IMR-90 (cell line): ENCODE data around the gene C12orf75. TPM values are rescaled to one million over a fixed set of nuclear protein-coding genes. Genes with fewer than 3 reads are reported as not detected.

Experiments
- ATAC-seq: fragments of 200-7000 bp; cut with Tn5 transposase; 2 replicates; pipeline ENCODE4 v1.9.1; 2020; ENCODE audit warnings: low read depth, mild to moderate bottlenecking, moderate library complexity
- BruUV-seq: library from RNA; stranded (reverse); fragments of 400-500 nt; replicated peaks from 2 replicates; lab custom pipeline; 2021; lab: Mats Ljungman, UMichigan
- CTCF ChIA-PET: fragments of 300-600 bp; formaldehyde crosslinking; extraction: SDS; loops from one replicate; lab custom pipeline; 2021; ENCODE audit warnings: antibody characterized with exemption; lab: Yijun Ruan, JAX
- POLR2A ChIA-PET: fragments of 300-600 bp; sonication (Branson Sonifier 250); formaldehyde crosslinking; loops from one replicate; lab custom pipeline; 2022; ENCODE audit warnings: antibody characterized with exemption; ENCODE audit not compliant: unreplicated experiment; lab: Charles Lee
- DNase-seq: peaks from one replicate; pipeline ENCODE4 v3.0.0; 2013
- H2AFZ ChIP-seq: replicated peaks from 2 replicates; pipeline ENCODE3; 2013; ENCODE audit warnings: low read length, mild to moderate bottlenecking; ENCODE audit not compliant: poor library complexity
- H2AK5ac ChIP-seq: 2 replicates; pipeline ENCODE4 v1.6.1; 2013; ENCODE audit warnings: low read depth, low read length, inconsistent platforms
- H2AK9ac ChIP-seq: replicated peaks from 2 replicates; pipeline ENCODE3; 2013; ENCODE audit warnings: mild to moderate bottlenecking, low read depth, low read length, moderate library complexity; ENCODE audit not compliant: poor library complexity
- H2BK120ac ChIP-seq: 2 replicates; pipeline ENCODE4 v1.6.1; 2013; ENCODE audit warnings: low read depth, low read length, inconsistent platforms
- H2BK15ac ChIP-seq: 3 replicates; pipeline ENCODE4 v1.6.1; 2013; ENCODE audit warnings: low read depth, low read length, inconsistent platforms
- H2BK20ac ChIP-seq: 2 replicates; pipeline ENCODE4 v1.6.1; 2013; ENCODE audit warnings: low read depth, mild to moderate bottlenecking, inconsistent platforms, low read length, moderate library complexity
- H2BK5ac ChIP-seq: 2 replicates; pipeline ENCODE4 v1.6.1; 2013; ENCODE audit warnings: mild to moderate bottlenecking, low read depth, low read length, inconsistent platforms; ENCODE audit not compliant: poor library complexity, severe bottlenecking
- H3K14ac ChIP-seq: replicated peaks from 2 replicates; pipeline ENCODE4 v1.6.1; 2013; ENCODE audit warnings: low read depth, low read length, inconsistent platforms
- H3K18ac ChIP-seq: 2 replicates; pipeline ENCODE4 v1.6.1; 2013; ENCODE audit warnings: low read depth, low read length, control low read depth
- H3K23ac ChIP-seq: 2 replicates; pipeline ENCODE4 v1.6.1; 2013; ENCODE audit warnings: low read depth, low read length, inconsistent platforms
- H3K27ac ChIP-seq: 2 replicates; pipeline ENCODE4 v1.5.1; 2013; ENCODE audit warnings: mild to moderate bottlenecking, control low read depth, low read length; ENCODE audit not compliant: insufficient read depth
- H3K27me3 ChIP-seq: 2 replicates; pipeline ENCODE4 v1.6.1; 2013; ENCODE audit warnings: low read length; ENCODE audit not compliant: control insufficient read depth, insufficient read depth
- H3K36me3 ChIP-seq: 2 replicates; pipeline ENCODE4 v1.6.1; 2013; ENCODE audit warnings: low read length, mixed read lengths; ENCODE audit not compliant: control insufficient read depth, insufficient read depth
- H3K4ac ChIP-seq: 2 replicates; pipeline ENCODE4 v1.6.1; 2013; ENCODE audit warnings: low read depth, low read length, inconsistent platforms
- H3K4me1 ChIP-seq: 2 replicates; pipeline ENCODE4 v1.6.1; 2013; ENCODE audit warnings: low read length, mixed read lengths; ENCODE audit not compliant: control insufficient read depth, insufficient read depth
- H3K4me2 ChIP-seq: 2 replicates; pipeline ENCODE4 v1.6.1; 2013; ENCODE audit warnings: low read depth, mild to moderate bottlenecking, control low read depth, low read length, moderate library complexity
- H3K4me3 ChIP-seq: 2 replicates; pipeline ENCODE4 v1.5.1; 2013; ENCODE audit warnings: low read depth, mild to moderate bottlenecking, control low read depth, low read length, moderate library complexity; ENCODE audit not compliant: insufficient read depth
- H3K56ac ChIP-seq: 2 replicates; pipeline ENCODE4 v1.6.1; 2013; ENCODE audit warnings: low read length, inconsistent platforms; ENCODE audit not compliant: insufficient read depth; ENCODE audit errors: extremely low read depth
- H3K79me1 ChIP-seq, 2 experiments: 2 replicates each; pipeline ENCODE4 v1.6.1; 2013; ENCODE audit warnings: low read length in 2 of 2, inconsistent platforms in 1 of 2, low read depth in 1 of 2
- H3K9ac ChIP-seq: 2 replicates; pipeline ENCODE4 v1.6.1; 2013; ENCODE audit warnings: low read depth, low read length, control low read depth
- H3K9me1 ChIP-seq: 2 replicates; pipeline ENCODE4 v1.6.1; 2013; ENCODE audit warnings: low read length, inconsistent platforms; ENCODE audit not compliant: insufficient read depth
- H3K9me3 ChIP-seq: 2 replicates; pipeline ENCODE4 v1.6.1; 2013; ENCODE audit warnings: low read length; ENCODE audit not compliant: control insufficient read depth, insufficient read depth
- H4K20me1 ChIP-seq: 2 replicates; pipeline ENCODE4 v1.6.1; 2013; ENCODE audit warnings: low read length, inconsistent platforms; ENCODE audit not compliant: insufficient read depth
- H4K5ac ChIP-seq: 2 replicates; pipeline ENCODE4 v1.6.1; 2013; ENCODE audit warnings: mild to moderate bottlenecking, low read depth, low read length, control low read depth
- H4K8ac ChIP-seq, 2 experiments: 2 replicates each; pipeline ENCODE4 v1.6.1; 2013; ENCODE audit warnings: low read depth in 2 of 2, low read length in 2 of 2, control low read depth in 1 of 2, inconsistent platforms in 1 of 2
- H4K91ac ChIP-seq: 2 replicates; pipeline ENCODE4 v1.6.1; 2013; ENCODE audit warnings: low read depth, low read length, inconsistent platforms; ENCODE audit not compliant: insufficient read depth
- MAZ ChIP-seq: IDR thresholded peaks from 2 replicates; pipeline ENCODE4 v1.6.1; 2012; ENCODE audit warnings: low read depth, mild to moderate bottlenecking, low read length, improper control_type of control experiment, moderate library complexity, borderline replicate concordance
- MXI1 ChIP-seq: IDR thresholded peaks from 2 replicates; pipeline ENCODE4 v1.6.1; 2012; ENCODE audit warnings: low read depth, mild to moderate bottlenecking, low read length, moderate library complexity, borderline replicate concordance
- NFE2L2 ChIP-seq: fragments of 150-350 bp; IDR thresholded peaks from 2 replicates; pipeline ENCODE4 v1.6.1; 2016; ENCODE audit warnings: low read depth, mild to moderate bottlenecking, low read length
- RFX5 ChIP-seq: IDR thresholded peaks from 2 replicates; pipeline ENCODE4 v1.8.0; 2012; ENCODE audit warnings: low read depth, mild to moderate bottlenecking, low read length, moderate library complexity
- WGBS, 2 experiments: methylation state at CpG; one replicate each; pipeline versions ENCODE4 v1.1.5 to v1.1.7; 2013; ENCODE audit warnings: missing lambda C conversion rate in 2 of 2; ENCODE audit not compliant: insufficient read length in 1 of 2; ENCODE audit errors: extremely low coverage in 2 of 2; 5-methylcytosine and 5-hydroxymethylcytosine counted together
- dilution Hi-C: fragments of 300-500 bp; cut with HindIII; formaldehyde crosslinking; loops from one replicate; pipeline ENCODE4 v1.14.3; 2018; ENCODE audit warnings: low sequenced_read_pairs; ENCODE audit not compliant: unreplicated experiment
- in situ Hi-C: fragments of 300-500 bp; cut with MboI; formaldehyde crosslinking; loops from 3 replicates; pipeline ENCODE4 v1.14.3; 2019; ENCODE audit warnings: low sequenced_read_pairs, inconsistent platforms, mixed read lengths
- intact Hi-C: fragments of 100-400 bp; cut with micrococcal nuclease; formaldehyde crosslinking; loops from 2 replicates; pipeline ENCODE4 v1.10.0; 2022
- polyA plus RNA-seq, 3 experiments: library from polyadenylated mRNA; depleted of rRNA; stranded (reverse); fragments of >200 nt; gene quantifications; 2 replicates each; pipeline ENCODE4 v1.2.3, GENCODE V29; 2012; ENCODE audit warnings: low replicate concordance in 1 of 3
- total RNA-seq: library from RNA; depleted of rRNA; stranded (reverse); fragments of >200 nt; gene quantifications from 2 replicates; pipeline ENCODE4 v1.2.3, GENCODE V29; 2012
- TF ChIP-seq, protein P1 (sequence below): fragments of 150-350 bp; IDR thresholded peaks from 2 replicates; pipeline ENCODE4 v1.6.1; 2016; ENCODE audit warnings: low read depth, mild to moderate bottlenecking, low read length, moderate library complexity, borderline replicate concordance
- TF ChIP-seq, protein P2 (sequence below): fragments of 150-350 bp; IDR thresholded peaks from 2 replicates; pipeline ENCODE4 v1.6.1; 2017; ENCODE audit warnings: mild to moderate bottlenecking, antibody characterized with exemption, low read length, low read depth
- TF ChIP-seq, protein P3 (sequence below): conservative IDR thresholded peaks from 2 replicates; pipeline ENCODE4 v1.5.1; 2012; ENCODE audit warnings: mild to moderate bottlenecking, low read depth, low read length, improper control_type of control experiment

C12orf75 gene
- total and polyA plus RNA-seq, 2 of the 4 experiments (the other 2 are of a cell fraction), result 145 to 278 TPM

DNA sequence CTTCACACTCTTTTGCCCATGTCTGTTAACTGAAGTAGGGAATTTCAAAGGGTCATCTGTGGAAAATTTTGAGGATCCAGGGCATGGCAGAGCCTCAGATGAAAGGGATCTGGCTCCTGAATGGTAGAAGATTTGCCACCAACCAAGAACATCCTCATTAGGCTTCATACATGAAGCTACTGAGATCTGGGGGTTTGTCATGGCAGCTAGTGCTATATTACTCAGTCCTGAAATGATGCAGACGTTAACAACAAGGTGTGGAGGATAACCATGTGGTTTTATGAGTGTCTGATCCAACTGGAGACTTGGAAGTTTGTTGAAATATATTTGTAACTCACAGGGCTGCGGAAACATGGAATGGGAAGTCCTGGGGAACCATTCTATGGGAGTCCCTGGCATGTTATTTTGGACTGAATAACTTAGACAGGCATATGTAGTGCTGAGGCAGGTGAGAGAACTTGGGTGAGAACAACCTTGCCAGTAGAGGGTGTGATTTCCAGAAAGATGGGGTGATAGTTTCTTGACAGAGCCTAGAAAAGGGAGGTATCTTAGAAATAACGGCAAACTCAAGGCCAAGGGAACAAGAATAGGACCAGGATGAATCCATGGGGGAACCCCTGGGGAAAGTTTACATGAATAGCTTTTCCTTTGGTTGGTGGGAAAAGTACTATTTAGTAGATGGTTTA lies 42.0 kb upstream of the C12orf75 start (continued):
- TF ChIP-seq, protein P1, sequence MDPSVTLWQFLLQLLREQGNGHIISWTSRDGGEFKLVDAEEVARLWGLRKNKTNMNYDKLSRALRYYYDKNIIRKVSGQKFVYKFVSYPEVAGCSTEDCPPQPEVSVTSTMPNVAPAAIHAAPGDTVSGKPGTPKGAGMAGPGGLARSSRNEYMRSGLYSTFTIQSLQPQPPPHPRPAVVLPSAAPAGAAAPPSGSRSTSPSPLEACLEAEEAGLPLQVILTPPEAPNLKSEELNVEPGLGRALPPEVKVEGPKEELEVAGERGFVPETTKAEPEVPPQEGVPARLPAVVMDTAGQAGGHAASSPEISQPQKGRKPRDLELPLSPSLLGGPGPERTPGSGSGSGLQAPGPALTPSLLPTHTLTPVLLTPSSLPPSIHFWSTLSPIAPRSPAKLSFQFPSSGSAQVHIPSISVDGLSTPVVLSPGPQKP, result no peak

DNA sequence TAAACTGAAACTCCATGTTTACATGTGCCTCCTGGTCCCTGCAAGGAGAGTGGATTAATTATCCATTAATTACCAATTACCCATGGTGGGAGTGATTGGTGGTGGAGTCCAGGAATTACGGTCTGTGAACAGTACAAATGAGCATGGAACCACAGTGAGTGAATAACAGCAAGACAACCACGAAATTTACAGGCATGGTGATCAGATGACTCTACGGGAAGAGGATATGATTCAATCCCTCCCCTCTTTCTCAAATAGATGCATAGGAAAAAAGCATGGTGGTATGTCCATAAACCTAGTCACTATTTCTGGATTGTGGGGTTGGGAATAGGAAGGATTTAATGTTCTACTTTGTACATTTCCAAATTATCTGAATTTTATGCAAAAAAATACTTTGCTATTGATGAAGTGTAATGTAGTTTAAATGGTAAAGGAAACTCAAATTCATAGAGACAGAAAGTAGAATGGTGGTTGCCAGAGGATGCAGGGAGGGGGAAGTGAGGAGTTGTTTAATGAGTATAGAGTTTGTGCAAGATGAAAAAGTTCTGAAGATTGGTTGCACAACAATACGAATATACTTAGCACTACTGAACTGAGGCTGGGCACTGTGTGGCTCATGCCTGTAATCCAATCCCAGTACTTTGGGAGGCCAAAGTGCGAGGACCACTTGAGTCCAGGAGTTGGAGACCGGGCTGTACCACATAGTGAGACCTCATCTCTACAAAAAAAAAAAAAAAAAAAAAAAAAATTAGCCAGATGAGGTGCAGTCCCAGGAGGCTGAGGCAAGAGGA lies 41.2 kb upstream of the C12orf75 start:
- no CpG with 5 or more reads among the region's 6 CpGs for WGBS, 2 experiments
- Histone ChIP-seq H4K20me1 (no peaks in the 10 kb centered on the region), H3K4me2 (peak overlapping the region; percentile 22; the same call in 1 of the 2 replicates), H3K9ac (no peak overlapping the region), H3K18ac (no peak overlapping the region; the same call in 1 of the 2 replicates), H3K27me3 (no peaks in the 10 kb centered on the region), H3K4me3 (no peak overlapping the region), H3K4ac (peak overlapping the region; percentile 51; the same call in 1 of the 2 replicates), H2AFZ (peak overlapping the region; percentile 71), H3K56ac (no peak overlapping the region), H2AK9ac (no peak overlapping the region), H2BK120ac (peak overlapping the region; percentile 66; the same call in 1 of the 2 replicates), H2BK5ac (peak overlapping the region; percentile 30), H3K79me1 (no peaks in the 10 kb centered on the region), H2BK20ac (peak overlapping the region; percentile 71), H3K36me3 (no peaks in the 10 kb centered on the region), H2AK5ac (no peak overlapping the region), H3K9me3 (no peaks in the 10 kb centered on the region), H2BK15ac (no peak overlapping the region), H3K23ac (0 out of 2 replicates have a peak overlapping the region, but pooled peaks have one; percentile 2), H4K5ac (peak overlapping the region; percentile 54; the same call in 1 of the 2 replicates), H4K8ac (peak overlapping the region in 1 of 2 experiments; percentile 65; a peak in 2 of 4 replicates), H3K14ac (peak overlapping the region; percentile 70; the same call in 1 of the 2 replicates), H3K9me1 (no peaks in the 10 kb centered on the region), H3K27ac (no peak overlapping the region), H4K91ac (no peak overlapping the region), H3K4me1 (no peaks in the 10 kb centered on the region; the same call in 1 of the 2 replicates)
- DNase-seq, result peak; percentile 50
- CTCF ChIA-PET, result no interaction called here
- ATAC-seq, result no peak
- in situ Hi-C loops (no loop called here), dilution Hi-C loops (no loop called here), intact Hi-C loops (no loop called here)
- POLR2A ChIA-PET, result no interaction called here
- no TSS peak for BruUV-seq
- TF ChIP-seq NFE2L2 (no peak), MXI1 (no peak), MAZ (no peak), RFX5 (no peak)
- TF ChIP-seq, protein P1, result no peak
- TF ChIP-seq, protein P2, sequence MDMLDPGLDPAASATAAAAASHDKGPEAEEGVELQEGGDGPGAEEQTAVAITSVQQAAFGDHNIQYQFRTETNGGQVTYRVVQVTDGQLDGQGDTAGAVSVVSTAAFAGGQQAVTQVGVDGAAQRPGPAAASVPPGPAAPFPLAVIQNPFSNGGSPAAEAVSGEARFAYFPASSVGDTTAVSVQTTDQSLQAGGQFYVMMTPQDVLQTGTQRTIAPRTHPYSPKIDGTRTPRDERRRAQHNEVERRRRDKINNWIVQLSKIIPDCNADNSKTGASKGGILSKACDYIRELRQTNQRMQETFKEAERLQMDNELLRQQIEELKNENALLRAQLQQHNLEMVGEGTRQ, result no peak
- TF ChIP-seq, protein P3, sequence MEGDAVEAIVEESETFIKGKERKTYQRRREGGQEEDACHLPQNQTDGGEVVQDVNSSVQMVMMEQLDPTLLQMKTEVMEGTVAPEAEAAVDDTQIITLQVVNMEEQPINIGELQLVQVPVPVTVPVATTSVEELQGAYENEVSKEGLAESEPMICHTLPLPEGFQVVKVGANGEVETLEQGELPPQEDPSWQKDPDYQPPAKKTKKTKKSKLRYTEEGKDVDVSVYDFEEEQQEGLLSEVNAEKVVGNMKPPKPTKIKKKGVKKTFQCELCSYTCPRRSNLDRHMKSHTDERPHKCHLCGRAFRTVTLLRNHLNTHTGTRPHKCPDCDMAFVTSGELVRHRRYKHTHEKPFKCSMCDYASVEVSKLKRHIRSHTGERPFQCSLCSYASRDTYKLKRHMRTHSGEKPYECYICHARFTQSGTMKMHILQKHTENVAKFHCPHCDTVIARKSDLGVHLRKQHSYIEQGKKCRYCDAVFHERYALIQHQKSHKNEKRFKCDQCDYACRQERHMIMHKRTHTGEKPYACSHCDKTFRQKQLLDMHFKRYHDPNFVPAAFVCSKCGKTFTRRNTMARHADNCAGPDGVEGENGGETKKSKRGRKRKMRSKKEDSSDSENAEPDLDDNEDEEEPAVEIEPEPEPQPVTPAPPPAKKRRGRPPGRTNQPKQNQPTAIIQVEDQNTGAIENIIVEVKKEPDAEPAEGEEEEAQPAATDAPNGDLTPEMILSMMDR, result no peak
